ENCODE results near the gene HDAC7.

DNA sequence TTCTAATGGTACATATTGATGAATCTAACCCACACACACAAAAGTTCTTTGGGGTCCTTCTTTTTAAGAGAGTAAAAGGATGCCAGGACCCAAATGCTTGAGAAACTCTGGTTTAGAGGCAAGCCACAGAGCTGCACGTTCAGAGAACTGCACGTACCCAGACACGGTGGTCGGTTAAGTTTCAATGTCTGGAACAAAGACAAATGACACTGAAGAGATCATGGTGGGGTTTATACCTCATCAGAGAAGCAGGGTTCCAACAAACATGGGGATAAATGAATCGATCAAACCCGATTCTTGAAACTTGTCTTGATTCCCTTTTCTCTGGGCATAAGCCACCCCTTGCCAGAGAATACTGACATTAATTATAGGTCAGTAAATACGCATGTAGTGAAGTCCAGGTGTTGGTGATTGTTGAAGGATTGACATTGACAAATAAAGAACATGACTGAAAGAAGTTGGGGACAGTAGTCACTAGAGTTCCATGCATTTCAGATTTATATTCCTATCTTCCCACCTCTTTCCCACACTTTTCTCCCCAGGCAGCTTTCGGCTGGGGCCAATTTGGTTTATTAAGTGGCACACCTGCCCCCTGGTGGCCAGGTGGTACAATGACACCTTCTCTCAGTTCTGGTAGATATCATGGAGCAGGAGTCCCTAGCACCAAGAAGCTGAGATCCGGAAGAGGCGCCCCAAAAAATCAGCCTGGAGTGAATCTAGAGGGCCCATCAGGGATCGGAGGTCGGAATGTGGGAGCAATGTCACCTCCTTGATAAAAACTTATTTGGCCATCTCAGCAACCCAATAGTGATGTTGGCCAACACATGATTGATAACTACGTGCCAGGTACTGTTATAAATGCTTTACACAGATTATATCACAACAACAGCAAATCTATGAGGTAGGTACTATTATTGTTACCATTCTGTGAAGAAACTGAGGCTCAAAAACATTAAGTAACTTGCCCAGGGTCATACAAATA lies 17.8 kb upstream of the HDAC7 start:
- TF ChIP-seq, protein P1, sequence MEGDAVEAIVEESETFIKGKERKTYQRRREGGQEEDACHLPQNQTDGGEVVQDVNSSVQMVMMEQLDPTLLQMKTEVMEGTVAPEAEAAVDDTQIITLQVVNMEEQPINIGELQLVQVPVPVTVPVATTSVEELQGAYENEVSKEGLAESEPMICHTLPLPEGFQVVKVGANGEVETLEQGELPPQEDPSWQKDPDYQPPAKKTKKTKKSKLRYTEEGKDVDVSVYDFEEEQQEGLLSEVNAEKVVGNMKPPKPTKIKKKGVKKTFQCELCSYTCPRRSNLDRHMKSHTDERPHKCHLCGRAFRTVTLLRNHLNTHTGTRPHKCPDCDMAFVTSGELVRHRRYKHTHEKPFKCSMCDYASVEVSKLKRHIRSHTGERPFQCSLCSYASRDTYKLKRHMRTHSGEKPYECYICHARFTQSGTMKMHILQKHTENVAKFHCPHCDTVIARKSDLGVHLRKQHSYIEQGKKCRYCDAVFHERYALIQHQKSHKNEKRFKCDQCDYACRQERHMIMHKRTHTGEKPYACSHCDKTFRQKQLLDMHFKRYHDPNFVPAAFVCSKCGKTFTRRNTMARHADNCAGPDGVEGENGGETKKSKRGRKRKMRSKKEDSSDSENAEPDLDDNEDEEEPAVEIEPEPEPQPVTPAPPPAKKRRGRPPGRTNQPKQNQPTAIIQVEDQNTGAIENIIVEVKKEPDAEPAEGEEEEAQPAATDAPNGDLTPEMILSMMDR (IDR thresholded peaks at IDR 0.05; ENCODE audit: poor library complexity), result peak; percentile 88
- no peak for TF ChIP-seq EZH2phosphoT487 (IDR thresholded peaks at IDR 0.05; ENCODE audit: low read depth, severe bottlenecking, unreplicated experiment)
- no peak for TF ChIP-seq EZH2 (IDR thresholded peaks at IDR 0.05; ENCODE audit: borderline replicate concordance)

All from hepatocyte (in vitro differentiated cells).